GM20431 (cell line): ENCODE data around the gene ACOT8.
"Not testable (repeated sequence)": the region's sequence is repeated elsewhere in the genome, so short reads cannot be mapped to it uniquely, and the experiment has no call there.

ENCODE experiments used
- in situ Hi-C: fragments of 300-500 bp; cut with MseI, MboI; formaldehyde crosslinking; loops from one replicate; pipeline ENCODE4 v1.15.0; 2020; ENCODE audit warnings: low sequenced_read_pairs; ENCODE audit not compliant: unreplicated experiment

ACOT8 gene

GRCh38 chr20:45833030-45833882 lies 23.9 kb downstream of the ACOT8 start, which contains the start of gene SNX21:
SNX21 (plus strand) TSS chr20:45833799; CDS start chr20:45833920, 121 bp downstream.
- in situ Hi-C loops: no loop called here

- in situ Hi-C loops: no loop called here
Measured at GRCh38 chr20:45832619-45833018, 24.6 kb downstream of the ACOT8 start.

GRCh38 chr20:45829673-45830106 lies 27.5 kb downstream of the ACOT8 start:
- in situ Hi-C loops: not testable (repeated sequence)

- in situ Hi-C loops: no loop called here
Measured at GRCh38 chr20:45828589-45828988, 28.6 kb downstream of the ACOT8 start.

- in situ Hi-C loops: no loop called here
Measured at GRCh38 chr20:45827712-45828111, 29.5 kb downstream of the ACOT8 start.

- in situ Hi-C loops: no loop called here
Measured at GRCh38 chr20:45827030-45827652, 30.1 kb downstream of the ACOT8 start, which contains the start of gene TNNC2. TNNC2 (minus strand) TSS chr20:45827312; CDS start chr20:45827248, 64 bp downstream.

- in situ Hi-C loops: no loop called here
Measured at GRCh38 chr20:45826381-45827019, 30.7 kb downstream of the ACOT8 start.

GRCh38 chr20:45823949-45824835 lies 33.0 kb downstream of the ACOT8 start:
- in situ Hi-C loops: no loop called here

GRCh38 chr20:45822857-45823256 lies 34.3 kb downstream of the ACOT8 start:
- in situ Hi-C loops: no loop called here

- in situ Hi-C loops: no loop called here
Measured at GRCh38 chr20:45821947-45822346, 35.2 kb downstream of the ACOT8 start.

- in situ Hi-C loops: no loop called here
Measured at GRCh38 chr20:45819466-45819865, 37.7 kb downstream of the ACOT8 start.

- in situ Hi-C loops: no loop called here
Measured at GRCh38 chr20:45818239-45818638, 39.0 kb downstream of the ACOT8 start.

GRCh38 chr20:45817376-45818194 lies 39.6 kb downstream of the ACOT8 start:
- in situ Hi-C loops: no loop called here

- in situ Hi-C loops: no loop called here
Measured at GRCh38 chr20:45816951-45817350, 40.2 kb downstream of the ACOT8 start.

GRCh38 chr20:45814314-45814713 lies 42.9 kb downstream of the ACOT8 start:
- in situ Hi-C loops: no loop called here

- in situ Hi-C loops: no loop called here
Measured at GRCh38 chr20:45813489-45813888, 43.7 kb downstream of the ACOT8 start.

- in situ Hi-C loops: no loop called here
Measured at GRCh38 chr20:45813006-45813340, 44.2 kb downstream of the ACOT8 start.

- in situ Hi-C loops: no loop called here
Measured at GRCh38 chr20:45812157-45813005, 44.8 kb downstream of the ACOT8 start, which contains the start of gene UBE2C. UBE2C (plus strand) TSS chr20:45812644; CDS start chr20:45812696, 52 bp downstream.
